Transverse colon (tissue), 3 donors: Measurements from ENCODE around the gene PSMG1.

ENCODE experiments used
- CTCF ChIP-seq, 5 experiments: fragments of 200-600 bp in 3 of 5; fragments of 450-650 bp in 2 of 5; sonication (generic) in 3 of 5; IDR thresholded peaks; 1 replicate in 2 of 5; 2 replicates in 3 of 5; pipeline ENCODE4 v1.5.1; 2016 to 2017; ENCODE audit warnings: antibody characterized with exemption in 5 of 5, inconsistent platforms in 3 of 5, mild to moderate bottlenecking in 2 of 5, moderate library complexity in 1 of 5
- POLR2A ChIP-seq: fragments of 450-650 bp; IDR thresholded peaks from one replicate; pipeline ENCODE4 v1.6.1; 2016; ENCODE audit warnings: antibody characterized with exemption, mild to moderate bottlenecking, moderate library complexity

- no peak for TF ChIP-seq CTCF (IDR thresholded peaks at IDR 0.05)
- no peak for TF ChIP-seq POLR2A
Measured at GRCh38 chr21:39221282-39221996, 38.2 kb upstream of the PSMG1 start.
